G401.6 (cell line): Measurements from ENCODE around the gene GATA2.

Source experiments
- FAIRE-seq: peaks from 2 replicates; lab custom pipeline; 2012; peaks lifted over from hg19 to GRCh38; lab: Jason Lieb, UNC

Gene GATA2

GRCh38 chr3:128492671-128493569 lies at the start of gene GATA2:
Gene GATA2, minus strand, starts transcription at chr3:128493201. Its CDS starts 6,170 bp downstream, at chr3:128487031.
- no peak for FAIRE-seq

DNA sequence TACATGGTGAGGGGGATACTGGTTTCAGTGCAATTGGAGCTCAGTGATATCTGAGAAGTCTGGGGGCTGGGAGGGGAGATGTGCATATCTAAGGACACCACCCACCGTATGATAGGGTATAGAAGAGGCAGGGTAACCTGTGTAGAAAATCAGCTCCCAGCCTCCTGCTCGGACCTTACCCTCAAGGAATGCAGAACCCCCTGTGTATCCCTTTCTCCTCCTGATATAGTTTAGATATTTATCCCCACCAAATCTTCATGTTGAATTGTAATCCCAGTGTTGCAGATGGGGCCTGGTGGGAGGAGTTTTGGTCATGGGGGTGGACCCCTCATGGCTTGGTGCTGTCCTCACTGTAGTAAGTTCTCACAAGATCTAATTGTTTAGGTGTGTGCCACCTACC lies 48.2 kb upstream of the GATA2 start:
- no peak for FAIRE-seq

DNA sequence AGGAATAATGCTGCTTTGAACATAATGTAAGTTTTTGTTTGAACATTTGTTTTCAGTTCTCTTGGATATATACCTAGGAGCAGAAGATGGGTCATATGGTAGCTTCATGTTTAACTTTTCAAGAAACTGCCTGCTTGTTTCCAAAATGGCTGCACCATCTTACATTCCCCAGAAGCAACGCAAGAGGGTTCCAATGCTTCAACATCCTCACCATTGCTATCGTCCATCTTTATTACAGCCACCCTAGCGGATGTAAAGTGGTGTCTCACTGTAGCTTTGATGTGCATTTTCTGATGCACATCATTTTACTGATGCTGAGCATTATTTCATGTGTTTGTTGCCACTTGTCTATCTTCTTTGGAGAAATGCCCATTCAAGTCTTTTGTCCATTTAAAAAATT lies 46.4 kb upstream of the GATA2 start:
- no peak for FAIRE-seq

GRCh38 chr3:128537091-128537703 lies 44.2 kb upstream of the GATA2 start:
- no peak for FAIRE-seq

- no peak for FAIRE-seq
These were observed 39.3 kb upstream of the GATA2 start for GRCh38 chr3:128532012-128532983.

DNA sequence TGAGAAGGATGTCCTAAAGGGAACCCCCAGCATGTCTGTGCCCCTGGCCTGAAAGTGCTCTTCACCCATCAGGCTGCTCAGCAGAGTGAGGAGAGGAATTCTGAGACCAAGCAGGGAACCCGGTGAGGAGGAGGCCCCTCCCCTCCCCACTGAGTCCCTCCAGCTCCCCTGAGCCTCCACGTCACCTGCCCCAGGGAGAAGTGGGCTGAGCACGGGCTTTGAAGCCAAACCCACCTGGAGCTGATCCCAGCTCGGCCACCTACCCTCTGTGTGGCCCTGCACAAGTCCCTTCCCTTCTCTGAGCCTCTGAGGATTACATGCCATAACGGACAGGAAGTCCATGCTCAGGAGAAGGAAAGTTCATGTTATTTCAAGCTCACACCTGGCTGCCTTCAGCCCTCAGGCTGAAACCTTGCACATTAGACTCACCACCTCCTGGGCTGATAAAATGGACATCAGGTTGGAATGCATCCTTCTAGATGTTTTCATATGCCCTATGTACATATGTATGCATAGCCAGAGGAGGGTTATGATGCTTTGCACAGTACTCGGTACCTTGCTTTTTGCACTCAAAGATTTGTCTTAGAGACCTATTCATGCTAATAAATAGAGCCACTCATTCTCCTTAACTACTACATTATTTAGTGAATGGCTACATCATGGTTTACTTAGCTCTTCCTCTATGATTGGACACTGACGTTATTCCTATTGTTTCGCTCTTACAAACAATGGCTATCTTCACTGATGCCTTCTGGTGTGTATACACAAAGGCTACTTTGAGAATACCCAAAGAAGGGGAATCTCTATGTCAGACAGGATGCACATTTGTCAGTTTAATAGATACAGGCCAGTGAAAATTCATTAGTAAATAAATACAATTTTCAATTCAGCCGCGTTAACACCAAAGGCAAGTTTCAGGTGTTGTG lies 31.6 kb upstream of the GATA2 start:
- FAIRE-seq: no peak

DNA sequence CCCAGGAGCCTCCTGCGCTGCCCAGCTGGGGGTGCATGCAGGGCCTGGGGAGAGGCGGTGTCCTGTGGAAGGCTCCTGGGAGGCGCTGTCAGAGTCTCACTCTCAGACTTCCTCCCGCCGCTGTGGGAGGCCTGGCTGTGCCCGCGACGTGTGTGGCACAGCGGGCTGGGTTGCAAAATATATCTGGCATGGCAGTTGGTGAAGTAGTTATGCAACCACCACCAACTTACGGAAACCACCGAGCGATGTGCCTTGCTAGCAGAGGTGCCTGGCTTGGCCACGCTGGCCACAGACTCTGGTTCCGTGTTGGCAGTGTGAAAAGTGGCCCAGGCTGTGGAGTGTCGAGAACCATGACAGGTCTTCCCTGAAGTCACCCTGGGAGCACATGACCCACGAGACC lies 30.6 kb upstream of the GATA2 start:
- FAIRE-seq: no peak

- no peak for FAIRE-seq
These were observed 28.7 kb upstream of the GATA2 start for GRCh38 chr3:128521715-128522114.

- no peak for FAIRE-seq
These were observed 25.8 kb upstream of the GATA2 start for GRCh38 chr3:128518587-128519490.

DNA sequence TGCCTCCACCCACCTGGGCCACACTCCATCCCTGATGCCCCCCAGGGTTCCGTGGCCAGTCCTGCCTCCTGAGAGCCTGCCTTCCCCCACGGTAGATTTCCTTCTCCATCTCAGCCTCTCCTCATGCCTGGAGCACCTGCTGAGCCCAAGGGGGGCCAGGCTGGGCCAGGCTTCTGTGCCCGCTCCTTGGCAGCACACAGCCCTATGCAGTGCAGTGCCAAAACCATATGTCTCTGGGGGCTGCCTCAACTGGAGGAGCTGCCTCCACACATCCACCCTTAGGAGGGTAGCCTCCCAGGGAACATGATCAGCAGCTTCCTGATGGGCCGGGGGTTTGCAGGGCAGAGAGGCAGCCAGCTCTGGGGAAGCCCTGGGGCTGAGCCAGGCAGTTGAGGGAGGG lies 24.6 kb upstream of the GATA2 start:
- FAIRE-seq: no peak

- no peak for FAIRE-seq
These were observed 23.0 kb upstream of the GATA2 start for GRCh38 chr3:128515967-128516366.

GRCh38 chr3:128508852-128509251 lies 15.9 kb upstream of the GATA2 start:
- no peak for FAIRE-seq

- no peak for FAIRE-seq
These were observed 13.8 kb upstream of the GATA2 start for GRCh38 chr3:128506754-128507153.

DNA sequence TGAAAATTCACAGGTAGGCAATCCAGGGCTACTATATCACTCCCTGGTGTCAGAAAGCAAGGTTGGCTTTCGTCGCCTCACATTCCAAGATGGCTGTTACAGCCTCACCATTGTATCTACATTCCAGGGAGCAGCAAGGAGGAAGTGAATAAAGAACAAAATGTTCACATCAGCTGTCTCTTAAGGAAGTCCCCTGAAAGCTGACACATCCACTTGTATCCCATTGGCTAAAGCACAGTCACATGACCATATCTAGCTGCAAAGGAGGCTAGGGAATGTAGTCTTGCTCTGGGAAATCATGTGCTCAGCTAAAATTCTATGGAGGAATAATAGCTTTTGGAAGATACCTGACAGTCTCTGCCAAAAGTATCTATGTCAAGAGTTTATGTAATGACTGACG lies 12.8 kb upstream of the GATA2 start:
- FAIRE-seq: no peak

GRCh38 chr3:128504963-128505730 lies 12.1 kb upstream of the GATA2 start:
- FAIRE-seq: no peak

DNA sequence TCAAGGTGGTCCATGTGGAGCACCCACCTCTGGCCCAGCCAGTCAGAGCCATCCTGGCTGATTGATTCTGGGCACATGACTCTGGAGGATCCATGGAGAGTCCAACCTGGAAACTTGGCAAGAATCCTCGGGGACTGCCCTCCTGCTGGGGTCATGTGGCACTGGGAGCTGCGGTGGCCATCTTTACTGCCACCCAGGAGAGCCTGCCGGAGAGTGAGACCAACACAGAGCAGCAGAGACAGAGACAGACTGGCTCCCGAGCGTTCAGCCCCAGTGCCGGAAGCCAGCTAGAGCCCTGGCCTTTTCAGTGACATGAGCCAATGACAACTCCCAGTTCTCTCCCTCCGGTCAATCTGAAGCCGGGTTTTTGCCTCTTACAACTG lies 11.5 kb upstream of the GATA2 start:
- no peak for FAIRE-seq

DNA sequence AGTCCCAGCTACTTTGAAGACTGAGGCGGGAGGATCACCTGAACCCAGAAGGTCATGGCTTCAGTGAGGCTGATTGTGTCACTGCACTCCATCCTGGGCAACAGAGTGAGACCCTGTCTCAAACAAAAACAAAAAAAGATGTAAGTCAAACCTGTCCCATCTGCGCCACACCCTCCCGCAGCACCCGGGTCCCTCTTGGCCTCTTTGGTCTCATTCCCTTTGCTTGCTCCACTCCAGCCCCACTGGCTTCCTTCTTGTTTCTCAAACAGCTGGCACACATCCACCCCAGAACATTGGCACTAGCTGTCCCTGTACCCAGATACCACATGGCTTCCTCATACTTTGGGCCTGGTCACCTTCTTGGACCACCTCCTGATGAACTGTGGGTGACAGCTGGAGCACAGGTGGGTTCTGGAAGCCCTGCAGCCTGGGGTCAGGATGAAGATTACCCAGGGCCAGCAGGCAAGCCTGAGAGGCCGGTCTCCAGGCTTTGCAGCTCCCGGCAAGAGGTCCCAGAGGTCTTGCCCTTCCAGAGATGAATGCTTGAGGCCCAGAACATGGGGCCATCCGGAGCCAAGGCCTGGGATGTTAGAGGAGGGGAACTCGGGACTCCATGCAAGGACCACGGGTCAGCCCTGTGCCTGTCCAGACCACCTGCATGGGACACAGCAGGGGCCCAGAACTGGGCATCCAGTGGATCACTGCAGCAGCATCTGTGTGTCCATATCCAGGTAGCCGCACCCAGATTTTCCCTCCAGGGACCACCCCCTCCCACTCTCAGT lies 10.9 kb upstream of the GATA2 start:
- no peak for FAIRE-seq

DNA sequence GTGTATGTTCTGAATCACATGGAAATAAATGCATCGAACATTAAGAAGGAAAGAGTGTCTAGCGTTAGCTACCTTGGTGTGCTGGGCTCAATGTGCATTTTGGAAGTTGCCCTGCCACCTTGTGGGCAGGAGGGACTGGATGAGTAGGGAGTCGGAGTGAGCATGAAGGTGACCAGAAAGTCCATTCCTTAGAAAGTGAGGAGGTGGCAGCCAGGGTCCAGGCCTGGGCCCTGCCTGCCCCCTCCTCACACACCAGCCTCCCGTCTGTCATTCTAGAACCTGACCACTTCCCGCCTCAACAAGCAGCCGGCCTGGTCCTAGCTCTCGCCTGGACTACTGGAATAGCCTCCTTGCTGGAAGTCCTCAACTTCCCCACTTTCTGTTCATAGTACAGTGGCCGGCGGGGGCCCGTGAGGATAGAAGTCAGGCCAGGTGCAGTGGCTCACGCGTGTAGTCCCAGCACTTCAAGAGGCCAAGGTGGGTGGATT lies 10.2 kb upstream of the GATA2 start:
- no peak for FAIRE-seq

DNA sequence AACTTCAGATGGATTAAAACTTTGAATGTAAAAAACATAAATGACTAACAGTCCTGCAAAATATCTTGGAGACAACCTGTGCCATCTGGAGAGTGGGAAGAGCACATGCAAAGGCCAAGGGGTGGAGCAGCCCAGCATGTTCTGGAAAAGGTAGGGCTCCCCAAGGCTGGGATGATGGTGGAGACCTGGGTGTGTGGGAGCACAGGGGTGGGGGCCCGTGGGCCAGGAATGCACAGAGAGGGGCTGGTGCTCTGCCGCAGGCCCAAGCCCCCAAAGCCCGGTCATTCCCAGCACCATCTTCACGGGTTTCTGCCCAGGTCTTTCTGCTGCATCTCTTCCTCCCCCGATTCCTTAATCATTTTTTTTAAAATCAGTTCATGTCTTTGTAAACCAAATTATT lies 9.7 kb upstream of the GATA2 start:
- no peak for FAIRE-seq
